Duodenal mucosa (tissue), 2 donors: ENCODE results near the gene ZNF148.

Source experiments
- H3K27ac ChIP-seq: one replicate; pipeline ENCODE4 v1.7.0; 2013; ENCODE audit warnings: low read depth, low read length
- H3K27me3 ChIP-seq, 2 donors: one replicate each; pipeline ENCODE4 v1.7.0; 2013; ENCODE audit warnings: low read length in 2 of 2, control low read depth in 1 of 2; ENCODE audit not compliant: insufficient read depth in 2 of 2, control insufficient read depth in 1 of 2
- H3K36me3 ChIP-seq, 2 donors: one replicate each; pipeline ENCODE4 v1.7.0; 2013; ENCODE audit warnings: low read length in 2 of 2, control low read depth in 1 of 2; ENCODE audit not compliant: insufficient read depth in 2 of 2, control insufficient read depth in 1 of 2
- H3K4me1 ChIP-seq, 2 donors: one replicate each; pipeline ENCODE4 v1.7.0; 2013; ENCODE audit warnings: low read length in 2 of 2, control low read depth in 1 of 2; ENCODE audit not compliant: insufficient read depth in 2 of 2, control insufficient read depth in 1 of 2
- H3K4me3 ChIP-seq, 2 donors: one replicate each; pipeline ENCODE4 v1.7.0; 2013; ENCODE audit warnings: low read length in 2 of 2, low read depth in 1 of 2
- H3K9ac ChIP-seq, 2 donors: one replicate each; pipeline ENCODE4 v1.7.0; 2013; ENCODE audit warnings: low read length in 2 of 2, low read depth in 1 of 2
- H3K9me3 ChIP-seq, 2 donors: one replicate each; pipeline ENCODE4 v1.7.0; 2013; ENCODE audit warnings: low read length in 2 of 2, control low read depth in 1 of 2; ENCODE audit not compliant: control insufficient read depth in 1 of 2

Gene ZNF148

DNA sequence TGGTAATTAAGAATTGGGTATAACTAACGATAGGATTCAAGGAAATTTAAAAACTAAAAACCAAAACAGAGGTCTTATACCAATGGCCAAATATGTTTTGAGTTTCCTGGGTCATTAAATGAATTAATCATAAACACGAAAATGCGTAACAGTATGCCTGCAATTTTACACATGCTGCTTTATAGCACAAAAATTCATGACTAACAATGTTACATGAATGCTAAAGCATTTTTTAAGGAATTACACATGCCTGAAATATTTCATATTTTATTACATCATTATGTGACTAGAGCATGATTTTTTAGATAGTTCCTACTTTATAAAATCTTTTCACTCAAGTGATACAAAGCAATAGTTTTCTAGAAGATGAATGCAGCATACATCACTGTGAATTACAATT, 74.7 kb downstream of the ZNF148 start:
- no peaks in the 10 kb centered on the region for H3K27me3 ChIP-seq
- H3K4me3 ChIP-seq, result no peak overlapping the region
- H3K9ac ChIP-seq, result no peak overlapping the region
- H3K27ac ChIP-seq, result no peak overlapping the region
- H3K4me1 ChIP-seq, result no peaks in the 10 kb centered on the region
- H3K36me3 ChIP-seq, result peaks cover 0 to 3% of the 10 kb centered on the region in 2 donors
- no peaks in the 10 kb centered on the region for H3K9me3 ChIP-seq

DNA sequence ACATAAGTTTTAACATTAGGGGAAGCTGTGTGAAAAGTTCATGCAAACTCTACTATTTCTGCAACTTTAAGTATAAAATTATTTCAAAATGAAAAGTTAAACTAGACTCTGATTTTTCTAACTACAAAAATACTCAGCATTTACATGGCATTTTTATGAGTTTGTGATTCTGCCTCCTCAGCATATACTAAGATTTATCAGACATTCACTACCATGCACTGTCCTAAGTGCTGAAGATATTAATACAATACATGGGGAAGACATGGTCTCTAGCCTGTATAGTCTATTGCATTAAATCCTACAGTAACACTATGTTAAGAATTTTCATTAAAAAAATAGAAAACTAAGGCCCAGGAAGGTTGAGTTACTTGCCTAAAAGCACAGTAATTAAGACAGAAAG, 80.7 kb downstream of the ZNF148 start:
- no peak overlapping the region for H3K4me3 ChIP-seq
- no peak overlapping the region for H3K9ac ChIP-seq
- H3K27me3 ChIP-seq, result no peaks in the 10 kb centered on the region
- H3K27ac ChIP-seq, result no peak overlapping the region
- no peaks in the 10 kb centered on the region for H3K9me3 ChIP-seq
- H3K36me3 ChIP-seq, result no peaks in the 10 kb centered on the region
- no peaks in the 10 kb centered on the region for H3K4me1 ChIP-seq

DNA sequence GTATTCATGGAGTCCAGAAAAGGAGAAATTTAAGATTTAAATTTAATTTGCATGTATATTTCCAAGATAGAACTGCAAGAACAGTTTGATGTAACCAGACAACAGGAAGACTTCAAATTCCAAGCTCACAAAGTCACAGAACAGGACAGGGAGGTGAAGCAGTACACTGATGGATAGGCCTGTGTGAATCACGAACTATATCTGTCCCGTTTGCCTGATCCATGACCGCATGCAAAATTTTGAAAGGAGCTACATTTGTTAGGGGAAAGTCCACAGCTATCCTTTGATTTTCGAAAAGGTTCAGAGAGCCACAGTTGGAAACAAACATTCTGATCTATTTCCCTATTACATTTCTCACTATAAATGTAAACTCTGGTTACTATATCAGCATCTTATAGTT, 83.1 kb downstream of the ZNF148 start:
- Histone ChIP-seq H3K9ac (no peak overlapping the region), H3K4me1 (no peaks in the 10 kb centered on the region), H3K9me3 (no peaks in the 10 kb centered on the region), H3K4me3 (no peak overlapping the region), H3K27ac (no peak overlapping the region), H3K27me3 (no peaks in the 10 kb centered on the region), H3K36me3 (peaks cover 6 to 7% of the 10 kb centered on the region in 2 donors)

DNA sequence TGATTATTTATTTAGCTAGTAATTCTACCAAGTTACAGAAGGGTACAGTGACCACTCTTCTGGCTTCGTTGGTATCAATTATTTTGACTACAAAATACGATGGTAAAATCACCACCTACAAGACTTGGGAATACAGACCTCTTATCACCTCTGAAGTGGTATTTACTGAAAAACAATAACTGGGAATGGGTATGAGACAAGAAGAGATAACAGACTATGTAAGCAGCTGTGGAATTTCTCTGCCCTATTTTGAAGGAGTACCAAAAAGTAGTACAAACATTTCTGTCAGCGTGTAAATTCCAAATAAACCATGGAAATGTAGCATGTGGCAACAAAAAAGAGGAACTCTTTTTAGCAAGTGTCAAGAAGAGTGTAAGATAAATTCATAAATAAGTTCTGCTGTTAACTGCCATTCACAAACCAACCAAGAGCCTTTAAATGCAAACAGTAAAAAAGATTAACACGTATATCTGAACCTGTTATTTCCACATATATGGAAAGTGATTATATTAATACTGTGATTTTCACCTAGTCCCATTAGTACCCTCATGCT, 85.6 kb downstream of the ZNF148 start:
- no peak overlapping the region for H3K9ac ChIP-seq
- no peaks in the 10 kb centered on the region for H3K27me3 ChIP-seq
- no peaks in the 10 kb centered on the region for H3K4me1 ChIP-seq
- no peaks in the 10 kb centered on the region for H3K9me3 ChIP-seq
- H3K27ac ChIP-seq, result no peak overlapping the region
- H3K36me3 ChIP-seq, result peaks cover 6 to 7% of the 10 kb centered on the region in 2 donors
- no peak overlapping the region for H3K4me3 ChIP-seq

- Histone ChIP-seq H3K27me3 (no peaks in the 10 kb centered on the region), H3K27ac (no peak overlapping the region), H3K9me3 (no peaks in the 10 kb centered on the region), H3K36me3 (peaks cover 6 to 7% of the 10 kb centered on the region in 2 donors), H3K4me3 (no peak overlapping the region), H3K4me1 (no peaks in the 10 kb centered on the region), H3K9ac (no peak overlapping the region)
These were observed 87.9 kb downstream of the ZNF148 start for GRCh38 chr3:125287248-125287647.

DNA sequence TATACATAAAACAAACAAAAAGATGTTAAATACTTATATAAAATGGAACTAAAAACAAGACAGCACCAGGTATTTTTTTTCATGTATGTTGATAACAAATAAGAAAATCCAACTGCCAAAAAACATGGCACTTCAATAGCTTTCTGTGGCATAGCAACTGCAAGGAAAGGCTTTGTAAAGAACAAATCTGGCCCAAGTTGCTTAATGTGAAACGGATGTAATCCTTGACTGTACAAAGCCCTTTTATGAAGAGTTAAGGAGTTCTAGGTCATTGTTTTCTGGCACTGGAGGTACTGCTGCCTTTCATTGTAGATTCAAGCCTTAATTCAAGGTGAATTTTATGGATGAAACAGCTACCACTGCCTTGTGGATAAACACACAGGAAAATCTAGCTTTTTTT, 93.7 kb downstream of the ZNF148 start:
- Histone ChIP-seq H3K27me3 (no peaks in the 10 kb centered on the region), H3K27ac (no peak overlapping the region), H3K9ac (no peak overlapping the region), H3K4me3 (no peak overlapping the region), H3K9me3 (no peaks in the 10 kb centered on the region), H3K4me1 (no peaks in the 10 kb centered on the region), H3K36me3 (peaks cover 4 to 5% of the 10 kb centered on the region in 2 donors)

DNA sequence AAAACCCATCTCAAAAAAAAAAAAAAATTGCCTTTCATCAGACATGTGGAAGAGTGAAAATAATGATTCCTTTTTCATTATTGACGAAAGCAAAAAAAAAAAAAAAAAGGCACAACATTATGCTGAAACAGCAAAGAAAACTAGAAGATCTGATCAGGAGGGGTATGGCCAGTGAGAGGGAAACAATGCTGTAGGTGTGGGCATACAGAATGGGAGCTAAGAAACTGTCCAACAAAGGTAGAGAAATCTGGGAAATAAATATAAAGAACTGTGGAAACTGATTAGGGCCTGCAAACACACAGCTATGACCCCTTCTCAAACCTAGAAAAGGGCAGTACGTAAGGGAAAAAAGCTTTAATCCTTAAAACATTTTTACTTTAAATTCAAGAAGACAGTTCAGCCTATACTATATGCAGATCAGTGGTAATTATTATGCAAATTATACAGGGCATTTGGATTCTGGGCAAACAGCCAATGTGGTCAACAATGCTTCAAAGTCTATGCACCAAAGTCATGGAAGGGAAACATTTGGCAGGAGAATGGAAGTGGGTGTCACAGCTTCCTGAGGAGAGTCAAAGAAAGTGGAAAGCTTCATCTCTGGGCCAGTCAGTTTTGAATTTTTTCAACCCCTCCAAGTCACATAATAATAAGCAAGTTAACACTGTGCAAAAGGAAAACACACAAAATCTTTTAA, 94.3 kb downstream of the ZNF148 start:
- Histone ChIP-seq H3K27me3 (no peaks in the 10 kb centered on the region), H3K4me3 (no peak overlapping the region), H3K36me3 (peaks cover 4 to 5% of the 10 kb centered on the region in 2 donors), H3K4me1 (no peaks in the 10 kb centered on the region), H3K9ac (no peak overlapping the region), H3K27ac (no peak overlapping the region), H3K9me3 (no peaks in the 10 kb centered on the region)

- H3K9me3 ChIP-seq, result no peaks in the 10 kb centered on the region
- no peaks in the 10 kb centered on the region for H3K27me3 ChIP-seq
- H3K27ac ChIP-seq, result no peak overlapping the region
- H3K4me1 ChIP-seq, result no peaks in the 10 kb centered on the region
- no peak overlapping the region for H3K9ac ChIP-seq
- H3K4me3 ChIP-seq, result no peak overlapping the region
- H3K36me3 ChIP-seq, result peaks cover 5 to 6% of the 10 kb centered on the region in 2 donors
These were observed 97.0 kb downstream of the ZNF148 start for GRCh38 chr3:125278155-125278554.

- Histone ChIP-seq H3K27me3 (no peaks in the 10 kb centered on the region), H3K9ac (no peak overlapping the region), H3K27ac (no peak overlapping the region), H3K4me3 (no peak overlapping the region), H3K4me1 (no peaks in the 10 kb centered on the region), H3K9me3 (no peaks in the 10 kb centered on the region), H3K36me3 (peaks cover 3 to 8% of the 10 kb centered on the region in 2 donors)
These were observed 104.0 kb downstream of the ZNF148 start for GRCh38 chr3:125271127-125271526.

- Histone ChIP-seq H3K4me1 (no peaks in the 10 kb centered on the region), H3K27ac (no peak overlapping the region), H3K9me3 (no peaks in the 10 kb centered on the region), H3K4me3 (no peak overlapping the region), H3K27me3 (no peaks in the 10 kb centered on the region), H3K36me3 (peaks cover 0 to 10% of the 10 kb centered on the region in 2 donors), H3K9ac (no peak overlapping the region)
These were observed 107.7 kb downstream of the ZNF148 start for GRCh38 chr3:125267460-125267859.
